GM12864 (cell line): ENCODE data around the gene ISM2.
"Not testable (repeated sequence)": the region's sequence is repeated elsewhere in the genome, so short reads cannot be mapped to it uniquely, and the experiment has no call there.

Source experiments
- DNase-seq: peaks from one replicate; pipeline ENCODE4 v3.0.0-alpha.2; 2011; ENCODE audit warnings: low read depth
- H3K4me3 ChIP-seq: 2 replicates; pipeline ENCODE4 v1.5.1; 2011; ENCODE audit warnings: mild to moderate bottlenecking, low read depth, low read length, control low read depth
- CTCF ChIP-seq: IDR thresholded peaks from 2 replicates; pipeline ENCODE4 v1.5.1; 2011; ENCODE audit warnings: low read depth, mild to moderate bottlenecking, moderate library complexity, low read length, control low read depth, inconsistent platforms; ENCODE audit errors: missing control alignments

The ISM2 gene

GRCh38 chr14:77498120-77498979, at the start of gene ISM2:
ISM2 (minus strand) TSS chr14:77498816; CDS start chr14:77498793, 23 bp downstream.
- TF ChIP-seq CTCF = no peak
- H3K4me3 ChIP-seq = peak within 1 kb of the TSS; percentile 59
- DNase-seq = no peak

GRCh38 chr14:77547512-77548180, 49.0 kb upstream of the ISM2 start:
- H3K4me3 ChIP-seq = no peak overlapping the region
- DNase-seq = no peak
- TF ChIP-seq CTCF = peak; percentile 39

- DNase-seq, H3K4me3 ChIP-seq: not testable (repeated sequence)
These were observed 46.6 kb upstream of the ISM2 start for GRCh38 chr14:77545171-77545570.

- no peak for TF ChIP-seq CTCF
- no peak overlapping the region for H3K4me3 ChIP-seq
- no peak for DNase-seq
These were observed 46.0 kb upstream of the ISM2 start for GRCh38 chr14:77544571-77544970.

GRCh38 chr14:77543637-77544334, 45.2 kb upstream of the ISM2 start:
- no peak overlapping the region for H3K4me3 ChIP-seq
- DNase-seq = no peak
- TF ChIP-seq CTCF = no peak

GRCh38 chr14:77543240-77543551, 44.6 kb upstream of the ISM2 start:
- no peak for TF ChIP-seq CTCF
- no peak for DNase-seq
- H3K4me3 ChIP-seq = no peak overlapping the region
